ENCODE data around the gene ZNF35.
"Not testable (repeated sequence)": the region's sequence is repeated elsewhere in the genome, so short reads cannot be mapped to it uniquely, and the experiment has no call there.

ZNF35 gene

DNA sequence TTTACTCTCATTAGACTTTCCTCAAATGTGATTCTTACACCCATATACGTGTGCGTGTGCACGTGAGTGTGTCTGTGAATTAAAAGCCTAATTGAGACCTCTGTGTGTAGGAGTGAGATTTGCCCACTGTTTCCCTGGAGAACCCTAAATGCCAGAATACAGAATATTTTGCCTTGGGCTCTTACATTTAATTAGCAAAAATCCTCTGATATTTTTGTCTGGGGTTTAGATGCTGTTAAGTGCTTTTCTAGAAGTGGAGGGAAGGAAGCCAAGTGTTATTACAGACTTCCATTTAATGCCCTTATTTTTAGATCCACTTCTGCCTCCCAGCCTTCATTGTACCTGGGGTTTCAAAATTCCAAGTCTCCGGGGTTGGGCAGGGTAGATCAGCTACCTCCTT is 17.8 kb downstream of the ZNF35 start:
- no peak overlapping the region for H3K4me3 Mint-ChIP-seq
- CTCF ChIA-PET = no interaction called here
- no peaks in the 10 kb centered on the region for H3K27me3 Mint-ChIP-seq
- H3K27ac Mint-ChIP-seq = no peak overlapping the region
- peaks cover 27% of the 10 kb centered on the region for H3K9me3 Mint-ChIP-seq
- no peaks in the 10 kb centered on the region for H3K4me1 Mint-ChIP-seq
- DNase-seq = no peak
- H3K36me3 Mint-ChIP-seq = peaks cover 1% of the 10 kb centered on the region

DNA sequence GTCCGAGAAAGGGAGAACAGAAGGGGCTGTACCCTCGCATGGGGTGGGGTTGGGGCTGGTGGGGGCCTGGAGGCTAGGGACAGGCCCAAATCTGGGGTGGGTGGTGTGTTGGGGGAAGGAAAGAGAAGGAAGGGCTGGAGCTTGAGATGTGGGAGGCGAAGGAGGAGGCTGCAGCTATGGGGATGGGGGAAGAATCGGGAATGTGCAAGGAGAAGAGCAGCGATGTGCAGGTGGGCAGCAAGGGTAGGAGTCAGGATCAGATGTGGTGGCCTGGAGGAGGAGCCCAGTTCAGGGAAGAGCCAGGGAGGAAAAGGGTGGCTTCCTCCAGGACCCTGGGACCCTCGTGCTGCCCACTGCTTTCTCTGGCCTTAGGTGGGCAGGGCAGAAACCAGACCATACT is 21.2 kb downstream of the ZNF35 start:
- H3K27ac Mint-ChIP-seq = no peak overlapping the region
- no peak for DNase-seq
- H3K9me3 Mint-ChIP-seq = peaks cover 28% of the 10 kb centered on the region
- no peaks in the 10 kb centered on the region for H3K4me1 Mint-ChIP-seq
- CTCF ChIA-PET = no interaction called here
- no peaks in the 10 kb centered on the region for H3K27me3 Mint-ChIP-seq
- H3K36me3 Mint-ChIP-seq = no peaks in the 10 kb centered on the region
- no peak overlapping the region for H3K4me3 Mint-ChIP-seq

DNA sequence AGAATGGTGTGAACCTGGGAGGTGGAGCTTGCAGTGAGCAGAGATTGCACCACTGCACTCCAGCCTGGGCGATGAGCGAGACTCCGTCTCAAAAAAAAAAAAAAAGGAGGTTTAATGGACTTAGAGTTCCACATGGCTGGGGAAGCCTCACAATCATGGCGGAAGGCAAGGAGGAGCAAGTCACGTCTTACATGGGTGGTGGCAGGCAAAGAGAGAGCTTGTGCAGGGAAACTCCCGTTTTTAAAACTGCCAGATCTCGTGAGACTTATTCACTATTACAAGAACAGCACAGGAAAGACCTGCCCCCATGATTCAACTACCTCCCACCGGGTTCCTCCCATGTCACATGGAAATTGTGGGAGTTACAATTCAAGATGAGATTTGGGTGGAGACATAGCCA is 24.9 kb downstream of the ZNF35 start:
- CTCF ChIA-PET = interaction anchor here (0.6 kb wide), 1 partner anchor 749 kb away, joined by 3 read pairs; no protein-coding TSS in a partner anchor
- not testable (repeated sequence) for DNase-seq, H3K27ac Mint-ChIP-seq, H3K36me3 Mint-ChIP-seq, H3K4me3 Mint-ChIP-seq, H3K4me1 Mint-ChIP-seq, H3K27me3 Mint-ChIP-seq
- peaks cover 31% of the 10 kb centered on the region for H3K9me3 Mint-ChIP-seq

DNA sequence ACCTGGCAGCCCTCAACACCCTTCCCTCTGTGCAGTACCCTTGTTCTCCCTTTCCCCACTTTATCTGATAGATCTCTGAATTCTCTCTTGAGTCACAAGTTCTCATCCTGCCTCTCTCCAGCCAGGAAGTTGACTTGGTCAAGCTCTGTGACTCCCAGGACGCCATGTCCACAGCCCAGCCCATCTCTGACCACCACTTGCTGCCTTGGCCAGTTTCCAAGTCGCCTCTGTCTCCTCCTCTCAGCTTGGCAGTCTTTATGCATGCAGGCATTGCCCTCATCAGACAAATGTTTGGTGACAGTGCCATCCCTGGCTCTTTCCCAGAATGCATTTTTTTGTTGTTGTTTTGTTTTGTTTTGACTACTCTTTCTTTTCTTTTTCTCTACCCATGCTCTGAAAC is 25.7 kb downstream of the ZNF35 start:
- H3K4me1 Mint-ChIP-seq = no peaks in the 10 kb centered on the region
- no peak overlapping the region for H3K4me3 Mint-ChIP-seq
- H3K27me3 Mint-ChIP-seq = no peaks in the 10 kb centered on the region
- H3K27ac Mint-ChIP-seq = no peak overlapping the region
- peaks cover 31% of the 10 kb centered on the region for H3K9me3 Mint-ChIP-seq
- CTCF ChIA-PET = no interaction called here
- H3K36me3 Mint-ChIP-seq = no peaks in the 10 kb centered on the region
- no peak for DNase-seq

DNA sequence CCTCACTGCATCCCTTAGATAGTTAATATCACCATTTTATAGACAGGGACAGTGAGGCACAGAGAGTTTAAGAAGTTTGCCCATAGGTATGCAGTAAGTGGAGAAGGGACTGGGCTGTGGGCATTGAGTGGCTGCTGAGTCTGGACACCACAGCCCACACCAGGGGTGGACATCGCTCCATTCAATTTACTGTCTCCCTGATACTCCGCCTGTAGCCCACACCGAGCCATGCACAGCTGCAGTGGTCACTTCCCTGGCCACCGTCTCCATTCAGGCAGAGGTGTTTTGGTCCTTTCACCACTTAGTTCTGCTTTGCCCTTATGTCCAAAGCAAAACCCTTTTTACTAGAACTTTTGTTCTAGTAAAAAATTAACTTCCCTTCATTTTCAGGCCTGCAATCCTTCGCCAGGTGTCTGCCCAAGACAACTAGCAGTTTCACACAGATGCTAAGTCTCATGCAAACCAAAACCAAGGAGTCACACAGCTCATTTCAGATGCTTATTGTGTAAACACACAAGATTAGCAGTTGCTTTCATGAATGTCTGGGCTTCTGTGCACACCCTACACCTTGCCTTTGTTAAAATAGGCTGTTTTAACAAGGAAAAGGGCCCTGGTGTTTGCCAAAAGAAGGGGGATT is 30.1 kb downstream of the ZNF35 start:
- Mint-ChIP-seq H3K36me3 (peaks cover 3% of the 10 kb centered on the region), H3K27me3 (no peaks in the 10 kb centered on the region), H3K4me3 (no peak overlapping the region), H3K9me3 (peaks cover 37% of the 10 kb centered on the region), H3K4me1 (no peaks in the 10 kb centered on the region), H3K27ac (no peak overlapping the region)
- DNase-seq = no peak
- CTCF ChIA-PET = interaction anchor here (0.6 kb wide), 1 partner anchor 152 kb away, joined by 5 read pairs; no protein-coding TSS in a partner anchor

DNA sequence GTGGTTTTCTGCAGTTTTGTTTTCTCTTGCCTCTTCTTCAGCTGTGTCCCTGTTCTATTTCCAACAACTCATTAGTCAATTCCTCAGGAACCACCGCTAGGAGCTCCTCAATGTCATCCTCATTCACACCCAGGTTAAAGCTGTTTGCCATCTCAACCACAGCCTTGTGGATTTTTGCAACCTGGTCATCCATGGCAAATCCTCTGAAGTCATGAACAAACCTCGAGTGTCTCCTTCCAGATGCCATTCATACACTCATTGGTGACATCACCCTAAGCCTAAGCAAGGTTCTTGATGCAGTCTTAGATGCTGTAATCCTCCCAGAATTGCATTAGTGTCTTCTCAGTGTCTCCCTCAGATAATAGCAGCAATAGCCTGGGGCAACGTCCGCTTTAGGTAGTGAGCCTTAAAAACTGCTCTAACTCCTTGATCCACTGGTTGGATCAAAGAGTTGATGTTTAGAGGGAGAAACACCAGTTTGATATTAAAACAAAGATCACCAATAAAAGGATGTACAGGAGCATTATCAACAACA is 32.5 kb downstream of the ZNF35 start:
- CTCF ChIA-PET = no interaction called here
- H3K4me1 Mint-ChIP-seq = peaks cover 11% of the 10 kb centered on the region
- peaks cover 20% of the 10 kb centered on the region for H3K36me3 Mint-ChIP-seq
- H3K9me3 Mint-ChIP-seq = peaks cover 44% of the 10 kb centered on the region
- H3K4me3 Mint-ChIP-seq = no peak overlapping the region
- no peak for DNase-seq
- no peak overlapping the region for H3K27ac Mint-ChIP-seq
- H3K27me3 Mint-ChIP-seq = peaks cover 12% of the 10 kb centered on the region

DNA sequence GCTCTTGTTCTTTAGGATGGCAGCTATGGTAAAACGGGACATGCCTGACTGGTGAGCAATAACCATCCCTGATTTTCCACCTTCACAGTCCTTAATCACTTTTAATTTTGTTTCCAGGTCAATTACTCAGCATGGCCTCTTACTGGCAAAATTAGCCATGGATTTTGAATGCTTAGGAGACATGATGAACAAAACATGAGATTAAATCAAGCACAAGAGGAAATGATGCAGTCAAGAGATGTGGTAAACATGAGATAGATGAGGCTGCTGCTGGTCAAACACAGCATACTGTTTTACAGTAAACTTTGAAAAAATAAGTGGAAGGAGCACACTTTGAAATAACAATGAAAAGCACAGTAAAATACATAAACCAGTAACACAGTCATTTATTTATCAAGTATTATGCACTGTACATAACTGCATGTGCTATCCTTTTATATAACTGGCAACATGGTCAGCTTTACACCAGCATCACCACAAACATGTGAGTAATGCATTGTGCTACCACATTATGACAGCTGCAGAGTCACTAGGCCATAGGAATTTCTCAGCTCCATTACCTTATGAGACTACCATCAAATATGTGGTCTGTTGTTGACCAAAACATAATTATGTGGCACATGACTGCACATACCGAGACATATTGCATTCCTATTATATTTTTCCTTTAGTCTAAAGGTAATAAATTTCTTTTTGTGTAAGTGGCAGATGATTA is 33.8 kb downstream of the ZNF35 start:
- H3K36me3 Mint-ChIP-seq = peaks cover 27% of the 10 kb centered on the region
- peaks cover 11% of the 10 kb centered on the region for H3K4me1 Mint-ChIP-seq
- peaks cover 16% of the 10 kb centered on the region for H3K27me3 Mint-ChIP-seq
- H3K4me3 Mint-ChIP-seq = no peak overlapping the region
- DNase-seq = no peak
- CTCF ChIA-PET = no interaction called here
- no peak overlapping the region for H3K27ac Mint-ChIP-seq
- peaks cover 48% of the 10 kb centered on the region for H3K9me3 Mint-ChIP-seq

DNA sequence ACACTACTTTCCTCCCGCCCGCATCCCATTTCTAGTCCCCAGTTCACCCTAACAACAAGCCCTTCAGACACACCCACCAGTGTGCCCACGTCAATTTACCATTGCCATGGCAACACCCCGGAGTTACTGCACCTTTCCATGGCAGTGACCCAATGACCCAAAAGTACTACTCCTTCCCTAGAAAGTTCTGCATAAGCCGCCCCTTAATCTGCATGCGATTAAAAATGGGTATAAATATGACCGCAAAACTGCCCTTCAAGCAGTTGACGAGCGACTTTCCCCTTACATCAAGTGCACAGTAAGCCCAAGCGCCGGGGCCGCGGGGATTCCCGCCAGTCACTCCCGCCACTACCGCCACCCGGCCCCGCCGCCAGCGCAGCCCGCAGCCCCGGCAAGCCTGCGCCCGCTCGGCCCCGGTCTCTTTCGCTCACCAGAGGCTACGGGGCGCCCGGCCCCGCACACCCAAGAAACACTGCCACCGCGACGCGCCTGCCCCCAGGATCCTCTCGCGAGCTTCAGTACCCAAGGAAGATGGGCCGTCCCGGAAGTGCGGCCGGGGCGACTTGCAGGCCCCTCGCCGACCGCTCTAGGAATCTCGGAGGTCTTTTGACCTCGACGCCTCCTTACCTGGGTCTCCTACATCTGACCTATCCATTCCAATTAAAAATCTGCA is 36.7 kb downstream of the ZNF35 start:
- peaks cover 16% of the 10 kb centered on the region for H3K27me3 Mint-ChIP-seq
- H3K4me3 Mint-ChIP-seq = peak overlapping the region; percentile 71
- peaks cover 27% of the 10 kb centered on the region for H3K36me3 Mint-ChIP-seq
- H3K4me1 Mint-ChIP-seq = peaks cover 11% of the 10 kb centered on the region
- H3K9me3 Mint-ChIP-seq = peaks cover 54% of the 10 kb centered on the region
- CTCF ChIA-PET = no interaction called here
- H3K27ac Mint-ChIP-seq = no peak overlapping the region
- peak; percentile 67 for DNase-seq

DNA sequence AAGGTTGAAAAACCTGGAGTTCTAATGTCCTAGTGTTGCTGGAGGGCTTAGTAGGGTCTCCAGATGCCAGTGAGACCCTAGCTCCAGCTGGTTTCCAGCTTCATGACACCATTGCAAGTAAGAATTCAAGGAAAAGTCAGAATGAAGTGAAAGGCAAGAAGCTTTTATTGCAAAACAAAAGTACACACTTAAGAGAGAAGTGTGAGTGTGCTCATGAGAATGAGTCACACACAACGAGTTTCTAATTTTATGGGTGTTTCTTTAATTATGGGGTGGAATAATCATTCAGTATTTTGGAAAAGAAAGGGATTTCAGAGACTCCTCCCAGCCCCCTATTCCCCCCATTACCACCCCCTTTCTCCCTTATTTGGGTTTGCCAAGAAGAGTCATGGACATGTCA is 39.4 kb downstream of the ZNF35 start:
- no peak for DNase-seq
- Mint-ChIP-seq H3K9me3 (peaks cover 56% of the 10 kb centered on the region), H3K36me3 (peaks cover 24% of the 10 kb centered on the region), H3K27ac (no peak overlapping the region), H3K4me3 (no peak overlapping the region), H3K27me3 (peaks cover 23% of the 10 kb centered on the region), H3K4me1 (peaks cover 11% of the 10 kb centered on the region)
- CTCF ChIA-PET = no interaction called here

Measured in activated naive CD4-positive, alpha-beta T cell treated with anti-CD3 and anti-CD28 coated beads, Interleukin-2, amount 10 ng/mL, durations not matched to agents 7 days and 5 days (primary cell).